AG04449 (cell line): Measurements from ENCODE around the gene DMKN.

Source experiments
- CTCF ChIA-PET: fragments of 350-600 bp; formaldehyde crosslinking; extraction: SDS; loops from one replicate; lab custom pipeline; 2021; ENCODE audit warnings: antibody characterized with exemption; lab: Yijun Ruan, JAX
- POLR2A ChIA-PET: fragments of 400-600, 350-600 bp; formaldehyde crosslinking; extraction: SDS; loops from one replicate; lab custom pipeline; 2020; ENCODE audit warnings: antibody characterized with exemption, inconsistent platforms; lab: Yijun Ruan, JAX
- DNase-seq: peaks from one replicate; pipeline ENCODE4 v3.0.0-alpha.2; 2010; ENCODE audit warnings: low read depth, low spot score
- H3K4me3 ChIP-seq: 2 replicates; pipeline ENCODE4 v1.5.1; 2011; ENCODE audit warnings: low read depth, mild to moderate bottlenecking, control low read depth, low read length
- TF ChIP-seq, protein P1 (sequence below): IDR thresholded peaks from one replicate; pipeline ENCODE4 v1.5.1; 2011; ENCODE audit warnings: mild to moderate bottlenecking, moderate library complexity, low read length, control low read depth, inconsistent platforms; ENCODE audit not compliant: insufficient read depth; ENCODE audit errors: missing control alignments

Gene DMKN

DNA sequence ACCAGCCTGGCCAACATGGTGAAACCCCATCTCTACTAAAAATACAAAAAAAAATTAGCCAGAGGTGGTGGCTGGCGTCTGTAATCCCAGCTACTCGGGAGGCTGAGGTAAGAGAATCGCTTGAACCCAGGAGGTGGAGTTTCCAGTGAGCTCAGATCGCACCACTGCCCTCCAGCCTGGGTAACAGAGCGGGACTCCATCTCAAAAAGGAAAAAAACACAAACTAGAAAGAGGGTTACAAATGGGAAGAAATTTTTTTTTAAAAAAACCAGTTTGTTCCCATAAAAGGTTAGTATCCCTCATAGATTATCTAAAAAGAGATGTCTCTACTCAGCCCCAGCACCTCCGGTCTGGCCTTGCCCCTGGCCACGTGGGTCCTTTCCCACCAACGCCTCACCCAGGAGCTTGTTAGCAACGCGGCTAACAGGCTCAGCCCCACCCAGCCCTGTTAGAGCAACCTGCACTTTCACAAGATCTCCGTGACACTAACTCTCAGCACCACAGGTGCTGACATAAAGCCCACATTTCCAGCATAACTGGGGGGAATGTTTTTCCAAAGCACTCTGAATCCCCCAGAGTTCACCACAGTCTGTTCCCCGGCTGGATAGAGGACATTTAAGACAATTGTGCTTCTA lies 4.3 kb downstream of the DMKN start:
- no peak overlapping the region for H3K4me3 ChIP-seq
- TF ChIP-seq, protein P1, sequence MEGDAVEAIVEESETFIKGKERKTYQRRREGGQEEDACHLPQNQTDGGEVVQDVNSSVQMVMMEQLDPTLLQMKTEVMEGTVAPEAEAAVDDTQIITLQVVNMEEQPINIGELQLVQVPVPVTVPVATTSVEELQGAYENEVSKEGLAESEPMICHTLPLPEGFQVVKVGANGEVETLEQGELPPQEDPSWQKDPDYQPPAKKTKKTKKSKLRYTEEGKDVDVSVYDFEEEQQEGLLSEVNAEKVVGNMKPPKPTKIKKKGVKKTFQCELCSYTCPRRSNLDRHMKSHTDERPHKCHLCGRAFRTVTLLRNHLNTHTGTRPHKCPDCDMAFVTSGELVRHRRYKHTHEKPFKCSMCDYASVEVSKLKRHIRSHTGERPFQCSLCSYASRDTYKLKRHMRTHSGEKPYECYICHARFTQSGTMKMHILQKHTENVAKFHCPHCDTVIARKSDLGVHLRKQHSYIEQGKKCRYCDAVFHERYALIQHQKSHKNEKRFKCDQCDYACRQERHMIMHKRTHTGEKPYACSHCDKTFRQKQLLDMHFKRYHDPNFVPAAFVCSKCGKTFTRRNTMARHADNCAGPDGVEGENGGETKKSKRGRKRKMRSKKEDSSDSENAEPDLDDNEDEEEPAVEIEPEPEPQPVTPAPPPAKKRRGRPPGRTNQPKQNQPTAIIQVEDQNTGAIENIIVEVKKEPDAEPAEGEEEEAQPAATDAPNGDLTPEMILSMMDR: no peak
- DNase-seq: no peak
- CTCF ChIA-PET: interaction anchor here (0.7 to 7.3 kb wide), 15 partner anchors 8 to 464 kb away, joined by 3 to 106 read pairs (median 7); partner anchors contain the start of gene COX6B1
- POLR2A ChIA-PET: no interaction called here

DNA sequence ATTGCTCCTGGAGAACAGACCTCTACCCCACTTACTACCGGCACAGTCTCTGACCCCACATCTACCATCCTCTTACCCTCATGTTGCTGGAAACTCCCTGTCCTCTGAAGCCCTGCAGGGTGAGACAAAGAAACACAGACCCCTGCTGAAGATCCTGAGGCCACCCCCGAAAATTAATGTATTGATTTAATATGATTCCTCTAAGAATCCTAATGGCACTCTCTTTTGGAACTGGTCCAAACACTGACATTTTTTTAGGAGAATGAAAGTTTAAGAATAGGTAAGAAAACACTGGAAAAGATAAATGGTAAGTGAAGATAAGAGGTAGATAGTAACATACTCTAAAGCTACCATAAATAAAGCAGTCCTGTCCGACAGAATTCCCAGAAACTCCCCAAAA lies 5.3 kb downstream of the DMKN start:
- ChIA-PET CTCF (interaction anchor here (0.6 to 7.3 kb wide), 9 partner anchors 11 to 463 kb away, joined by 3 to 106 read pairs (median 5); no protein-coding TSS in a partner anchor), POLR2A (no interaction called here)
- no peak overlapping the region for H3K4me3 ChIP-seq
- DNase-seq: no peak
- TF ChIP-seq, protein P1: no peak

DNA sequence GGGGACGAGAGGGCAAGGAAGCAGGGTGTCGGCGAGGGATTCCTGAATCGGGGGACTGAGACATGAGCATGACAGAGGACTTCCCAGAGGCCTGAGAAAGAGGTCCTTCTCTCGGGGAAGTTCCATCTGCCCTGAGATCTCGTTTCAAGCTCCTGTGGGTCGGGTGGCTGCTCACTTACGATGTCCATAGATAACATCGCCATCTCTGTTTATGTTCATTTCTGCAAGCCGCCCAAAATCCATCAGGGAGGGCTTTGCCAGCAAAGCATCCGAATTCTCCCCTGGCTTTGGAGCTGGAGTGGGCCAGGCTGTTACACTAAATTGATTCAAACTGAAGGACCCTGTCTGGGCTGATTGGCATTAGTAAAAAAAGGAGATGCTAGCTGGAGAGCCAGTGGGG lies 5.9 kb downstream of the DMKN start:
- POLR2A ChIA-PET: no interaction called here
- CTCF ChIA-PET: interaction anchor here (1.4 to 7.3 kb wide), 4 partner anchors 11 to 85 kb away, joined by 5 to 106 read pairs (median 35); no protein-coding TSS in a partner anchor

DNA sequence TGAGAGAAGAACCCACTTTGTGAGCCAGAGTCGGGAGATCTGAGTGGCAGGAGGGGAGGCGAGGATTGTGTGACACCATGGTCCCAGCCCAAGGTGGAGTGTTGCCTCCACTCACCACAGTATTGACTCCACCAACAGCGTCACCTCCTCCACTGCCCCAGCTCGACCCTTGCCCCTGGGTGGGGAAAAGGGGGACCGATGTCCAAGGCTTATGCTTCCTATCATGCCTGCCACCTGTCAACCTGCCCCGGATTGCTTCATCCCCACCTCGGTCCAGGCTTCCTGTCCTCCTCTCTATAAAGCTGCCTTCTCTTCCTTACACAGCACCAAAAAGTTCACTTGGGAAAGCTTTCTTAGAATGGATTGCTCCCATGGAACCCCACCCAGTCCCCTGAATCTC lies 7.4 kb downstream of the DMKN start:
- POLR2A ChIA-PET: no interaction called here
- CTCF ChIA-PET: interaction anchor here (1.0 to 7.3 kb wide), 3 partner anchors 9 to 42 kb away, joined by 4 to 106 read pairs (median 6); no protein-coding TSS in a partner anchor
- DNase-seq: no peak
- TF ChIP-seq, protein P1: no peak
- no peak overlapping the region for H3K4me3 ChIP-seq

More for the DNA sequence above, 5.9 kb downstream of the DMKN start:
- TF ChIP-seq, protein P1: no peak
- DNase-seq: no peak
- H3K4me3 ChIP-seq: no peak overlapping the region

DNA sequence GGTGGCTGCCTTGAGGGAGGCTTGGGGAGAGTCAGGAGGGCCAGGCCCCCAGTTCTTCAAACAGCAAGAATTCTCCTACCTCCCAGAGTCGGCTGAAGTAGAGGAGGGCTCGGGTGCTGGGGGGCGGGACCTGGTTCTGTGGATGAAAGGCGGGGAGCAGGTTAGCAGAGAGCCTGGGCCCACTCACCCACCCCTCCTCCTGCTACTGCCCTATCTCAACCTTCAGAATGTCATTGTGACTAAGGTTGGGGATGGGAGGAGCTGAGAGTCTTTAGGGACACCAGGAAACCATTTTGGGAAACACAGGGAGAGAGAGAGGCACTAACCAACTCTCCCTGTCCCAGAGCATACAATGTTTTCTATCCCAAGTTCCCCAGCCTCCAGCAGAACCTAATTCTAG lies 10.7 kb downstream of the DMKN start:
- POLR2A ChIA-PET: no interaction called here
- CTCF ChIA-PET: interaction anchor here (0.8 to 2.3 kb wide), 5 partner anchors 7 to 46 kb away, joined by 3 to 11 read pairs (median 3); no protein-coding TSS in a partner anchor
- no peak for DNase-seq
- no peak overlapping the region for H3K4me3 ChIP-seq
- TF ChIP-seq, protein P1: no peak

DNA sequence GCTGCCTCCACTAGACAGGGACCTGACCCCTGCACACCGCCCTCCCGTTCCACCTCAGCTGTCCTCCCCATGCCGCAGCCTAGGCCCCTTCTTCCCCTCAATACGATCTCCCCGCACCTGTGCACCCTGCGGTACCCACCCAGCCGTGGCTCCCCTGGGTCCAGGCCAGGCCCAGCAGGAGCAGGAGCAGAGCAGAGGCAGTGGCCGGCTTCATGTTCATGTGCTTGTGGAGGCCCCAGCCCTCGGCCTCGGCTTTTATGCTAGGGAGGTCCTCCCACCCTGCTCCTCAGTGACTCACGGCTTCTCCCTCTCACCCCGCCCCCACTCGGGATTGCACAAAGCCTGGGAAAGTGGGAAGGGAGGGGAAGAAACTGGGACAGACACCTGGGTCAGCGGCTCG lies 11.8 kb downstream of the DMKN start:
- CTCF ChIA-PET: interaction anchor here (2.3 kb wide), 1 partner anchor 8 kb away, joined by 11 read pairs; no protein-coding TSS in a partner anchor
- H3K4me3 ChIP-seq: no peak overlapping the region
- POLR2A ChIA-PET: no interaction called here
- TF ChIP-seq, protein P1: no peak
- DNase-seq: no peak
